Hematopoietic multipotent progenitor cell treated with erythropoietin and hydrocortisone succinate and interleukin-3 and kit ligand, for 6 days (in vitro differentiated cells): ENCODE measurements around the gene RGS8.

Experiments
- DNase-seq: peaks from one replicate; pipeline ENCODE4 v3.0.0-alpha.2; 2015

Gene RGS8

DNA sequence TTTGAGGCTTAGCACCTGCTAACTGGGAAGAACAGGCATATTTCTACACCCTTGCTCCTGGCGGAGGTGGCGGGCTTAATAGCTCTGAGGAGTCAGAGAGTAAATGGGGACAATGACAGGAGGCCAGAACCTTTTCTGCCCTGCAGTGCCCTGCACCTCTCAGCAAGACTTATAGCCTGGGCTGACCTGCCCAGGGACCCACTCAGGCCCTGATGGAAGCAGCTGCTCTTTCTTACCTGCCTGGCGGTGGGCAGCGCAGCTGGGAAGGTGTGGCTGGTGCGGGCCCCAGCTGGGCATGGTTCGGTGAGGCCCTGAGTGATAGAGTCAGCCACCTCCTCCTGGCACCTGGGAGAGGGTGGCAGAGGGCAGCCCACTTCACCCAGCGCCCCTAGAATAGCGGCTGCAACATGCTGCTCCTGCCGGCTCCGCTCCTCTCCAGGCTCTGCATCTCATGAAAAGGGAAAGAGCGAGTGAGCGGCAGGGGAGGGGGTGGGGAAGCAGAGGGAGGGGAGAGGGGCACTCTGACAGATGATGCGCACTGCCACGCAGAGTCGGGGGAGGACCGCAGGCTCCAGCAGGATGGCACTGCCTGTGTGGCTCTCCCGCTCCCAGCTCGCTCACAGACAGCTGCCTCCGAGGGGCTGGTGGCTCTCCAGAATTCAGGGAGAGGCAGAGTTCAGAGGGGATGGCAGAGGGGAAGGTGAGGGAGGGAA, at the start of gene RGS8:
Gene RGS8, minus strand, starts transcription at position 472 of the 713 bp plus-strand sequence. CDS start 14,938 bp downstream, outside the sequence.
- DNase-seq = no peak

DNA sequence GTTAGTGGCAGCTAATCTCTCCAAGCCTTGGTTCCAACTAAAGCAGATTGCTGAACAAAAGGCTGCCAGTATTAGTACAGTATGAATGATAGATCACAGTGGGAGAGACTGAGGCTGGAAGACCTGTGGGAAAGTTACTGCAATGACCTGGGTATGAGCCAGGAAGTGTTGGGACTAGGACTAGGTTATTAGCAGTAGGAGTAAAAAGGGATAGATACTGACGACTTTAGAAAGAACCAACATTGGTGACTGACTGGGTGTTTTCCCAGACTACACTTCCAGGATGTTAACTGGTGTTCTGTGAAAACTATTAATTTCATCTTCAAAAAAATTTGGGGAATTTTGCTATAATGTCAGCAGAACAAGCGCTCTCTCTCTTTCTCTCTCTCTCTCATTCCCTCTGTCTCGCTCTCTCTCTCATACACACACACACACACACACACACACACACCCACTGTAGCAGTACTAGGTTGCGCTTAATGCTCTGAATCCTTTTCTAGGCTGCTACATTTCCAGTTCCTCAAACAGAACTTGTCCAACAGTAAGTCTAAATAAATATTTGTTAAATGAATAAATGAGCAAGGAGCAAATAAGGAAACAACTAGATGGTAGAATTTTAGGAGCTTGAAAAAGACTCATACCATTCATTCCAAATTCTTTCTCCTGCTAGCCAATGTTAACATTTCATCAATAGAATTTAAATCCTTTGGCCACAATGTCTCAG, 47.6 kb upstream of the RGS8 start:
- no peak for DNase-seq

GRCh38 chr1:182726912-182727311, 42.5 kb upstream of the RGS8 start:
- no peak for DNase-seq

GRCh38 chr1:182725259-182726255, 41.2 kb upstream of the RGS8 start:
- DNase-seq = no peak

- no peak for DNase-seq
These were observed 39.8 kb upstream of the RGS8 start for GRCh38 chr1:182724215-182724614.

- DNase-seq = no peak
These were observed 38.8 kb upstream of the RGS8 start for GRCh38 chr1:182723200-182723599.

- DNase-seq = no peak
These were observed 37.1 kb upstream of the RGS8 start for GRCh38 chr1:182721525-182721924.

DNA sequence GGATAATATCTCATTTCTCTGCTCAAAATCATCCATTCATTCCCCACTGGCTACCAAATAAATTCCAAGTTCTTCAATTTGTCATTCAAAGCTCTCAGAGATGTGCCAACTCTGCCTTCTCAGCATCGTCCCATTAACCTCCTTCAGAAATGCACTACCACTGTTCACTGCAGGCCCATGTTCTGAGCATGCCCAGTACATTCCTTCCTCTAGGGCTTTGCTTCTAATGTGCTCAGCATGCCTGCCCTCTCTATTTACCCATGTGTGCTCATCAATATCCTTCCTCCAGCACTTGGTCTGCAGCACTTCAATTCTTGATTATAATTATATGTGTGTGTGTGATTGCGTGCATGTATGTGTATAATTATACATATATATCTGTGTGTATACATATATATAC, 36.1 kb upstream of the RGS8 start:
- no peak for DNase-seq

DNA sequence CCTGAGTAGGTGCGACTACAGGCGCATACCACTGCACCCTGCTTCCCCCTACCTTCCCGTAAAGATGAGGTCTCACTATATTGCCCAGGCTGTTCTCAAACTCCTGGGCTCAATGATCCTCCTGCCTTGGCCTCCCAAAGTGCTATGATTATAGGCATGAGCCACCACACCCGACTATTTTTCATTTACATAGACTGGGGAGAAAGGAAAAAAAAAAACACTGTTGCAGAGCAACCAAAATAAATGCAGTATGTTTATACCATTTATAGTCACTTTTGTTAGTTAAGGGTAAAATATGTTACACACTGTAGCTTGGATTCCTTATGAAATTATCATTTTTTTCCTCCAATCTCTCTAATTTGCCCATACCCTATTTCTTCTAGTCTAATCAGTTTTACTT, 35.2 kb upstream of the RGS8 start:
- DNase-seq = no peak

- peak; percentile 10 for DNase-seq
These were observed 33.9 kb upstream of the RGS8 start for GRCh38 chr1:182718311-182718710.

- no peak for DNase-seq
These were observed 32.6 kb upstream of the RGS8 start for GRCh38 chr1:182716740-182717720.

DNA sequence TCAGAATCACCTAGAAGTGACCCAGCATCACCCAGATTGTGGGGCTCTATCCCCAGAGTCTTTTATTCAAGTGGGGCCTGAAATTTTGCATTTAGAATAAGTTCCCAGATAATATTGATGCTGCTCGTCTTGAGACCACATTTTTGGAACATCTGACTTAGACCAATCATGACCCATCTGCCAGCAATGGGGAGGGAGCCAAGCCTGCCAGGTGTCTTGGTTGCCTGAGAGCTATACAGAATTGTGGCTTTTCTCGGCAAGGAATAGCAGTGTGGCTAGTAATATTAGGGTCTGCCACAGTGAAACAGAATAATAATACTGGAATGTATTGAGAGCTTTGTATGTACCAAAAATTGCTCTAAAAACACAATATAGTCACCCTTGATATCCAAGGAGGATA, 31.1 kb upstream of the RGS8 start:
- DNase-seq = no peak

DNA sequence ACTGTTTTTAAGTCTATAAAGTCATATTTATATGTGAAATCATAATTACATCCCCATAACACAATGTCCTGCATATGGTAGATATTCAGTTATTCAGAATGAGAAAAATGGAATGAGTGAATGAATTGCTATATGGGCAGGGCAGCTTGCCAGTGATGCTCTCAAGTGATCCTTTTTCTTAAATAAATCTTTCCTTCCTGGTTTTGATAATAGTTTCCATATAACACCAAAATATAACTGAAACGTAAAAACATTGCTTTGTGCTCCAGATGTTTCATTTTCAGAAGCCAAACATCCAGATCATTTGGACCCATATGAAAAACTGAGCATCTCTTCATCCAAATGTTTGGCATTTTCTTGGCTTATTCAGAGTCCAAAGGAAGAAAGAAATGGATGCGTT, 30.2 kb upstream of the RGS8 start:
- DNase-seq = no peak

GRCh38 chr1:182713939-182714338, 29.6 kb upstream of the RGS8 start:
- DNase-seq = no peak

- DNase-seq = no peak
These were observed 29.1 kb upstream of the RGS8 start for GRCh38 chr1:182713492-182713891.

GRCh38 chr1:182709855-182710254, 25.5 kb upstream of the RGS8 start:
- no peak for DNase-seq

DNA sequence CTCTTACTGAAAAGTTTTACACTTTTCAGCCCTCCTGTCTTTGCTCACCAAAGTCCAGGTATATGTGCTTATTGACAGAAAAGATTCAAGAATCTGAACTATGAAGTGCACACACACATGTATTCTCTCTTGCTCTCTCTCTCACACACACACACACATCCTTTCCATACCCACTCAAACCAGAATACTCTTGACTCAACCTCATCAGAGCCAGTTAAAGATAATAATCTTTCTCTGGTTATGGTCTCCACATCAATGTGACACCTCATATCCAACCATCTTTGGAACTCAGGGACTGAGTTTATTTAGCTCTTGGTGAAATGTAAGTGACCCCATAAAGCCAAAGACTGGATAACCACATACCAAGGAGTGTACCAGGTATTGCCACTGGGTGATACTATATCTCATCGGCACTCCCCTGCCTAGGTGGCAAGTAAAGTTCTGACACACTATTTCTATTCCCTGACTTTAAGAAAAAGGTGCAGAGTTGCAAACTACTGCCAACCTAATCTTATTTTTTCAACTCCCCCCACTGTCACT, 24.9 kb upstream of the RGS8 start:
- DNase-seq = no peak

GRCh38 chr1:182707122-182707521, 22.7 kb upstream of the RGS8 start:
- no peak for DNase-seq

DNA sequence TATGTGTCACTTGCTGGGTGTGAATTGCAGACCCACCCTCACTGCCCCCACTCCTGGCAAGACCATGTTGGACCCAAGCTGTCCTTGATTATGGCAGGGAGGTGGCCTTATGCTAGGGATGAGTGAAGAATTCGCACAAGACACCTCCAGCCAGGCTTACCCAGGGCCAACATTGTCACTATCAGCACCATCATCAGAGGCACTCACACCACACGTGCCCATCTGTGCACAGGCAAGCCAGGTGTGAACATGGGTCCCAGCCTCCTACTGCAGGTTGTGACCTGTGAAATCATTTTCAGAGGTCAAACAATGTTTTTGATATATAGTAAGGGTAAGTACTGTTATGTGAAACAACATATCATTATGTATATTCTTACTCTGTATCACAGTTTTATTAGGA, 20.3 kb upstream of the RGS8 start:
- no peak for DNase-seq

GRCh38 chr1:182703539-182703938, 19.2 kb upstream of the RGS8 start:
- no peak for DNase-seq

GRCh38 chr1:182702826-182703524, 18.6 kb upstream of the RGS8 start:
- DNase-seq = no peak
